Endothelial cell of umbilical vein (primary cell): ENCODE measurements around the gene RALGAPA1. TPM values are rescaled to one million over a fixed set of nuclear protein-coding genes. Genes with fewer than 3 reads are reported as not detected.

Experiments
- BruUV-seq: library from RNA; stranded (reverse); fragments of 400-500 nt; replicated peaks from 2 replicates; lab custom pipeline; 2021; lab: Mats Ljungman, UMichigan
- CTCF ChIA-PET: fragments of 300-600, 350-600 bp; sonication (Branson Sonifier 250); formaldehyde crosslinking; loops from one replicate; lab custom pipeline; 2021; ENCODE audit warnings: antibody characterized with exemption, inconsistent platforms; lab: Charles Lee
- POLR2A ChIA-PET: fragments of 300-600, 350-600 bp; sonication (Branson Sonifier 250); formaldehyde crosslinking; loops from one replicate; lab custom pipeline; 2021; ENCODE audit warnings: antibody characterized with exemption, inconsistent platforms; lab: Charles Lee
- DNase-seq: peaks from one replicate; pipeline ENCODE4 v3.0.0-alpha.2; 2011; ENCODE audit warnings: low read depth, low spot score
- FAIRE-seq: peaks from 2 replicates; lab custom pipeline; 2011; peaks lifted over from hg19 to GRCh38; lab: Jason Lieb, UNC
- H2AFZ ChIP-seq: 2 replicates; pipeline ENCODE4 v1.6.0; 2012; ENCODE audit warnings: low read depth, low read length, control low read depth, inconsistent platforms
- H3K27ac ChIP-seq: 2 replicates; pipeline ENCODE4 v1.5.1; 2011; ENCODE audit warnings: low read depth, mild to moderate bottlenecking, control low read depth, low read length, moderate library complexity; ENCODE audit not compliant: insufficient read depth
- H3K27me3 ChIP-seq, 2 experiments: 2 replicates each; pipeline versions ENCODE4 v1.6.0 to v1.6.1; 2011; ENCODE audit warnings: low read length in 2 of 2, mixed read lengths in 1 of 2; ENCODE audit not compliant: control insufficient read depth in 2 of 2, insufficient read depth in 2 of 2
- H3K36me3 ChIP-seq, 2 experiments: 2 replicates in 1 of 2; 3 replicates in 1 of 2; pipeline ENCODE4 v1.5.1; 2011; ENCODE audit warnings: low read length in 2 of 2, mild to moderate bottlenecking in 1 of 2, moderate library complexity in 1 of 2; ENCODE audit not compliant: control insufficient read depth in 2 of 2, insufficient read depth in 2 of 2; ENCODE audit errors: extremely low read depth in 1 of 2
- H3K4me1 ChIP-seq: 3 replicates; pipeline ENCODE4 v1.5.1; 2011; ENCODE audit warnings: mild to moderate bottlenecking, low read length; ENCODE audit not compliant: control insufficient read depth, insufficient read depth; ENCODE audit errors: extremely low read depth
- H3K4me2 ChIP-seq: 2 replicates; pipeline ENCODE4 v1.6.1; 2011; ENCODE audit warnings: low read length, control low read depth, mixed read lengths; ENCODE audit not compliant: insufficient read depth
- H3K4me3 ChIP-seq, 3 experiments: fragments of 200-600 bp in 1 of 3; sonication (generic), shearing (Covaris generic) in 1 of 3; replicated peaks in 1 of 3; 2 replicates each; pipeline ENCODE4 v1.5.1; 2011 to 2016; ENCODE audit warnings: control low read depth in 3 of 3, low read length in 3 of 3, mild to moderate bottlenecking in 2 of 3, inconsistent platforms in 1 of 3, low read depth in 1 of 3, moderate library complexity in 1 of 3; ENCODE audit not compliant: insufficient read depth in 1 of 3
- H3K79me2 ChIP-seq: 2 replicates; pipeline ENCODE4 v1.6.0; 2012; ENCODE audit warnings: low read length, inconsistent platforms; ENCODE audit not compliant: control insufficient read depth, insufficient read depth
- H3K9ac ChIP-seq: replicated peaks from 2 replicates; pipeline ENCODE3; 2011; ENCODE audit warnings: low read length, control low read depth; ENCODE audit not compliant: insufficient read depth; ENCODE audit errors: extremely low read depth
- H3K9me1 ChIP-seq: replicated peaks from 3 replicates; pipeline ENCODE4 v1.6.0; 2011; ENCODE audit warnings: mild to moderate bottlenecking, low read length; ENCODE audit not compliant: control insufficient read depth, insufficient read depth; ENCODE audit errors: extremely low read depth
- H3K9me3 ChIP-seq: replicated peaks from 2 replicates; pipeline ENCODE4 v1.5.1; 2012; ENCODE audit warnings: low read length, inconsistent platforms; ENCODE audit not compliant: control insufficient read depth, insufficient read depth
- H4K20me1 ChIP-seq: replicated peaks from 2 replicates; pipeline ENCODE3; 2011; ENCODE audit warnings: mild to moderate bottlenecking, low read length; ENCODE audit not compliant: control insufficient read depth, insufficient read depth; ENCODE audit errors: extremely low read depth
- EZH2 ChIP-seq: IDR thresholded peaks from 2 replicates; pipeline ENCODE4 v1.6.1; 2012; ENCODE audit warnings: borderline replicate concordance, low read depth, mild to moderate bottlenecking, moderate library complexity, low read length, inconsistent platforms; ENCODE audit not compliant: severe bottlenecking
- FOS ChIP-seq: IDR thresholded peaks from 2 replicates; pipeline ENCODE4 v1.6.1; 2011; ENCODE audit warnings: mild to moderate bottlenecking, low read length, moderate library complexity, borderline replicate concordance; ENCODE audit not compliant: insufficient read depth
- GATA2 ChIP-seq: IDR thresholded peaks from 2 replicates; pipeline ENCODE4 v1.7.0; 2011; ENCODE audit warnings: low read depth, mild to moderate bottlenecking, moderate library complexity, mixed read lengths, low read length; ENCODE audit not compliant: insufficient read length, insufficient read depth
- JUN ChIP-seq: IDR thresholded peaks from 2 replicates; pipeline ENCODE4 v1.6.1; 2011; ENCODE audit warnings: borderline replicate concordance, low read depth; ENCODE audit not compliant: insufficient read length, insufficient read depth
- MYC ChIP-seq: IDR thresholded peaks from one replicate; pipeline ENCODE4 v1.6.1; 2011; ENCODE audit warnings: mild to moderate bottlenecking, low read depth, low read length
- POLR2A ChIP-seq: IDR thresholded peaks from 2 replicates; pipeline ENCODE4 v1.6.1; 2012; ENCODE audit warnings: low read depth, mild to moderate bottlenecking, control low read depth, low read length
- POLR2AphosphoS5 ChIP-seq: IDR thresholded peaks from 2 replicates; pipeline ENCODE4 v1.6.1; 2012; ENCODE audit warnings: low read depth, mild to moderate bottlenecking, control low read depth, low read length, moderate library complexity; ENCODE audit not compliant: insufficient read depth
- dilution Hi-C: fragments of 300-500 bp; cut with MboI; formaldehyde crosslinking; loops from one replicate; pipeline ENCODE4 v1.15.0; 2019; ENCODE audit warnings: low sequenced_read_pairs; ENCODE audit not compliant: extremely low pct_ligation_motif_present
- intact Hi-C: fragments of 100-400 bp; cut with micrococcal nuclease; formaldehyde crosslinking; loops from one replicate; pipeline ENCODE4 v1.10.0; 2022
- polyA plus RNA-seq, 4 experiments: library from polyadenylated mRNA; depleted of rRNA in 3 of 4; stranded (reverse) in 3 of 4; unstranded in 1 of 4; fragments of >200 nt; gene quantifications; 2 replicates each; pipeline versions ENCODE4 v1.2.1 to v1.2.3, GENCODE V29; 2011 to 2012; ENCODE audit warnings: missing spikeins in 1 of 4
- total RNA-seq: library from RNA; stranded (reverse); gene quantifications from 2 replicates; pipeline ENCODE4 v1.2.3, GENCODE V29; 2021
- TF ChIP-seq, protein P1 (sequence below): IDR thresholded peaks from 2 replicates; pipeline ENCODE4 v1.6.1; 2011; ENCODE audit not compliant: insufficient read depth, insufficient read length
- TF ChIP-seq, protein P2 (sequence below), 2 donors: IDR thresholded peaks; 1 replicate in 1 of 2; 2 replicates in 1 of 2; pipeline ENCODE4 v1.5.1; 2011; ENCODE audit warnings: low read length in 2 of 2, mild to moderate bottlenecking in 2 of 2, moderate library complexity in 2 of 2, control low read depth in 1 of 2, inconsistent platforms in 1 of 2, low read depth in 1 of 2; ENCODE audit not compliant: insufficient read depth in 1 of 2; ENCODE audit errors: extremely low read depth in 1 of 2

Gene RALGAPA1
- total and polyA plus RNA-seq, 2 donors (not counting 3 experiments of a cell fraction or from before 2014, with no cell fraction given) = 6.1 to 30.9 TPM

DNA sequence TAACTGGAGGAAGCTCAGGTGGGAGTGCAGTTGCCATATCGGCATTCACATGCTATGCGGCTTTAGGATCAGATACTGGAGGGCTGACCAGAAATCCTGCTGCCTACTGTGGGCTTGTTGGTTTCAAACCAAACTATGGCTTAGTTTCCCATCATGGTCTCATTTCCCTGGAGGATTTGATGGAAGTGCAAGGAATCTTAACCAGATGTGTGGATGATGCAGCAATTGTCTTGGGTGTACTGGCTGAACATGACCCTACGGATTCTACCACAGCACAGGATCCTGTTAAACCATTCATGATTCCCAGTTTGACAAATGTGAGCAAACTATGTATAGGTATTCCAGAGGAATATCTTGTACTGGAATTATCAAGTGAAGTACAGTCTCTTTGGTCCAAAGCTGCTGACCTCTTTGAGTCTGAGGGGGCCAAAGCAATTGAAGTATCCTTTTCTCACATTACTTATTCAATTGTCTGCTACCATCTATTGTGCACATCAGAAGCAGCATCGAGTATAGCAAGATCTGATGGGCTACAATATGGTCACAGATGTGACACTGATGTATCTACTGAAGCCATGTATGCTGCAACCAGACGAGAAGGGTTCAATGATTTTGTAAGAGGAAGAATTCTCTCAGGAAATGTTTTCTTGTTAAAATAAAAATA lies 42.9 kb downstream of the RALGAPA1 start:
- ChIA-PET CTCF (no interaction called here), POLR2A (no interaction called here)
- Histone ChIP-seq H3K27me3 (no peaks in the 10 kb centered on the region), H4K20me1 (no peaks in the 10 kb centered on the region), H3K4me2 (no peak overlapping the region), H2AFZ (no peak overlapping the region), H3K4me1 (no peaks in the 10 kb centered on the region), H3K27ac (no peak overlapping the region), H3K4me3 (no peak overlapping the region), H3K9me1 (no peaks in the 10 kb centered on the region), H3K79me2 (no peaks in the 10 kb centered on the region), H3K9me3 (no peaks in the 10 kb centered on the region), H3K9ac (no peak overlapping the region), H3K36me3 (no peaks in the 10 kb centered on the region)
- dilution Hi-C loops = no loop called here
- BruUV-seq = no TSS peak
- TF ChIP-seq FOS (no peak), MYC (no peak), POLR2A (no peak), POLR2AphosphoS5 (no peak), JUN (no peak), EZH2 (no peak), GATA2 (no peak)
- TF ChIP-seq, protein P1, sequence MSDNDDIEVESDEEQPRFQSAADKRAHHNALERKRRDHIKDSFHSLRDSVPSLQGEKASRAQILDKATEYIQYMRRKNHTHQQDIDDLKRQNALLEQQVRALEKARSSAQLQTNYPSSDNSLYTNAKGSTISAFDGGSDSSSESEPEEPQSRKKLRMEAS = no peak
- TF ChIP-seq, protein P2, sequence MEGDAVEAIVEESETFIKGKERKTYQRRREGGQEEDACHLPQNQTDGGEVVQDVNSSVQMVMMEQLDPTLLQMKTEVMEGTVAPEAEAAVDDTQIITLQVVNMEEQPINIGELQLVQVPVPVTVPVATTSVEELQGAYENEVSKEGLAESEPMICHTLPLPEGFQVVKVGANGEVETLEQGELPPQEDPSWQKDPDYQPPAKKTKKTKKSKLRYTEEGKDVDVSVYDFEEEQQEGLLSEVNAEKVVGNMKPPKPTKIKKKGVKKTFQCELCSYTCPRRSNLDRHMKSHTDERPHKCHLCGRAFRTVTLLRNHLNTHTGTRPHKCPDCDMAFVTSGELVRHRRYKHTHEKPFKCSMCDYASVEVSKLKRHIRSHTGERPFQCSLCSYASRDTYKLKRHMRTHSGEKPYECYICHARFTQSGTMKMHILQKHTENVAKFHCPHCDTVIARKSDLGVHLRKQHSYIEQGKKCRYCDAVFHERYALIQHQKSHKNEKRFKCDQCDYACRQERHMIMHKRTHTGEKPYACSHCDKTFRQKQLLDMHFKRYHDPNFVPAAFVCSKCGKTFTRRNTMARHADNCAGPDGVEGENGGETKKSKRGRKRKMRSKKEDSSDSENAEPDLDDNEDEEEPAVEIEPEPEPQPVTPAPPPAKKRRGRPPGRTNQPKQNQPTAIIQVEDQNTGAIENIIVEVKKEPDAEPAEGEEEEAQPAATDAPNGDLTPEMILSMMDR (IDR thresholded peaks at IDR 0.05; ENCODE audit: extremely low read depth in 1 of 2, insufficient read depth in 1 of 2, low read depth in 1 of 2, low read length in 2 of 2) = no peak
- FAIRE-seq = no peak
- intact Hi-C loops = no loop called here
- no peak for DNase-seq
